MCF 10A (cell line): Measurements from ENCODE around the gene SLC16A1. TPM values are rescaled to one million over a fixed set of nuclear protein-coding genes. Genes with fewer than 3 reads are reported as not detected.
"Not testable (repeated sequence)": the region's sequence is repeated elsewhere in the genome, so short reads cannot be mapped to it uniquely, and the experiment has no call there.

Source experiments
- BruUV-seq: library from RNA; stranded (reverse); fragments of 400-500 nt; replicated peaks from 2 replicates; lab custom pipeline; 2021; lab: Mats Ljungman, UMichigan
- CTCF ChIA-PET: fragments of 300-600 bp; sonication (Branson Sonifier 250); formaldehyde crosslinking; extraction: SDS; loops from one replicate; lab custom pipeline; 2021; ENCODE audit warnings: antibody characterized with exemption, inconsistent platforms; lab: Yijun Ruan, JAX
- POLR2A ChIA-PET: fragments of 300-600, 350-650 bp; sonication (Branson Sonifier 250); formaldehyde crosslinking; extraction: SDS; loops from one replicate; lab custom pipeline; 2020; ENCODE audit warnings: antibody characterized with exemption, inconsistent platforms; lab: Yijun Ruan, JAX
- DNase-seq: peaks from one replicate; pipeline ENCODE4 v3.0.0-alpha.2; 2018; ENCODE audit not compliant: unreplicated experiment
- H3K27ac Mint-ChIP-seq: one replicate; pipeline ENCODE4 v1.8.0; 2022; ENCODE audit warnings: mild to moderate bottlenecking, low read depth, mixed read lengths; ENCODE audit not compliant: unreplicated experiment
- H3K27me3 Mint-ChIP-seq: one replicate; pipeline ENCODE4 v1.8.0; 2022; ENCODE audit warnings: mixed read lengths; ENCODE audit not compliant: insufficient read depth, unreplicated experiment
- H3K36me3 Mint-ChIP-seq: one replicate; pipeline ENCODE4 v1.8.0; 2022; ENCODE audit warnings: mild to moderate bottlenecking, moderate library complexity, mixed read lengths; ENCODE audit not compliant: insufficient read depth, unreplicated experiment
- H3K4me1 Mint-ChIP-seq: one replicate; pipeline ENCODE4 v1.8.0; 2022; ENCODE audit warnings: mixed read lengths; ENCODE audit not compliant: insufficient read depth, unreplicated experiment
- H3K4me3 Mint-ChIP-seq: one replicate; pipeline ENCODE4 v1.8.0; 2022; ENCODE audit warnings: mild to moderate bottlenecking, moderate library complexity, mixed read lengths; ENCODE audit not compliant: unreplicated experiment
- H3K9me3 Mint-ChIP-seq: one replicate; pipeline ENCODE4 v1.8.0; 2022; ENCODE audit warnings: mixed read lengths; ENCODE audit not compliant: unreplicated experiment
- intact Hi-C: fragments of 100-400 bp; cut with micrococcal nuclease; formaldehyde crosslinking; loops from 2 replicates; pipeline ENCODE4 v1.14.1; 2022
- total RNA-seq: library from RNA; stranded (reverse); gene quantifications from 2 replicates; pipeline ENCODE4 v1.2.3, GENCODE V29; 2022
- TF ChIP-seq, protein P1 (sequence below): fragments of 200-600 bp; IDR thresholded peaks from one replicate; pipeline ENCODE4 v1.8.0; 2022; ENCODE audit warnings: antibody characterized with exemption, mild to moderate bottlenecking; ENCODE audit not compliant: unreplicated experiment

SLC16A1 gene
- total RNA-seq, 1 experiment from 2014 or later = 142 TPM

- Mint-ChIP-seq H3K4me1 (peaks cover 6% of the 10 kb centered on the region), H3K27me3 (no peaks in the 10 kb centered on the region), H3K4me3 (no peak overlapping the region), H3K36me3 (peaks cover 14% of the 10 kb centered on the region), H3K27ac (no peak overlapping the region), H3K9me3 (no peaks in the 10 kb centered on the region)
- POLR2A ChIA-PET = interaction anchor here (1.2 kb wide), 1 partner anchor 270 kb away, joined by 3 read pairs; the partner anchor contains the start of gene PPM1J
- intact Hi-C loops = no loop called here
- TF ChIP-seq, protein P1, sequence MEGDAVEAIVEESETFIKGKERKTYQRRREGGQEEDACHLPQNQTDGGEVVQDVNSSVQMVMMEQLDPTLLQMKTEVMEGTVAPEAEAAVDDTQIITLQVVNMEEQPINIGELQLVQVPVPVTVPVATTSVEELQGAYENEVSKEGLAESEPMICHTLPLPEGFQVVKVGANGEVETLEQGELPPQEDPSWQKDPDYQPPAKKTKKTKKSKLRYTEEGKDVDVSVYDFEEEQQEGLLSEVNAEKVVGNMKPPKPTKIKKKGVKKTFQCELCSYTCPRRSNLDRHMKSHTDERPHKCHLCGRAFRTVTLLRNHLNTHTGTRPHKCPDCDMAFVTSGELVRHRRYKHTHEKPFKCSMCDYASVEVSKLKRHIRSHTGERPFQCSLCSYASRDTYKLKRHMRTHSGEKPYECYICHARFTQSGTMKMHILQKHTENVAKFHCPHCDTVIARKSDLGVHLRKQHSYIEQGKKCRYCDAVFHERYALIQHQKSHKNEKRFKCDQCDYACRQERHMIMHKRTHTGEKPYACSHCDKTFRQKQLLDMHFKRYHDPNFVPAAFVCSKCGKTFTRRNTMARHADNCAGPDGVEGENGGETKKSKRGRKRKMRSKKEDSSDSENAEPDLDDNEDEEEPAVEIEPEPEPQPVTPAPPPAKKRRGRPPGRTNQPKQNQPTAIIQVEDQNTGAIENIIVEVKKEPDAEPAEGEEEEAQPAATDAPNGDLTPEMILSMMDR = no peak
- CTCF ChIA-PET = no interaction called here
- no TSS peak for BruUV-seq
- DNase-seq = no peak
These were observed 29.1 kb upstream of the SLC16A1 start for GRCh38 chr1:112985123-112985522.

DNA sequence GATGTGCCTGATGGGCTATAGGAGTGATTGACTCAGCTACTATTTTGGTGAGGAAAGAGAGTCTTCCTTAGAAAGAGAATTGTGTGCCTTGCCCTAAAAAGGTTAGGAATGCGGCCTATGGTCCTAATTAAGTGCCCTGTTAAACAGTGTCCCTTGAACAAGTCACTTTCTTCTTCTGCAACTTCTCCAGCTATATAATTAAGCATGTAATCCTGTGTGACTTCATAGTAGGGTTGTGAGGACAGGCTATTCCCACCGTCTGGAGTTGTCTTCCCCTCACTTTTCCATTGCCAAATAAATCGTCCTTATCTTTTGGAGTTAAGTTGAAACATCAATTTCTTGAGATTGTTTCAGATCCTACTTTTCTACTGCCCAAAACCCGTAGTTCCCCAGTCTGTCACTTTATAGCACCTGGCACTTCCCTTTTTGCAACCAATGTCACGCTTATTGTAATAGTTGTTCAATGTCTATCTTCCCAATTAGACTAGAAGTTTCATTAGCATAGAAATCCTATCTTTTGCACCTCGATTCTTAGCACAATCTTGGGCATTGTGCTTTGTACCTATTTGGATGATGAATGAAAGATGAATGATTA, 27.6 kb upstream of the SLC16A1 start:
- POLR2A ChIA-PET = interaction anchor here (0.8 kb wide), 1 partner anchor 26 kb away, joined by 3 read pairs; no protein-coding TSS in a partner anchor
- H3K4me1 Mint-ChIP-seq = peaks cover 6% of the 10 kb centered on the region
- BruUV-seq = no TSS peak
- no peak overlapping the region for H3K27ac Mint-ChIP-seq
- H3K36me3 Mint-ChIP-seq = peaks cover 14% of the 10 kb centered on the region
- CTCF ChIA-PET = no interaction called here
- H3K27me3 Mint-ChIP-seq = no peaks in the 10 kb centered on the region
- DNase-seq = no peak
- H3K9me3 Mint-ChIP-seq = no peaks in the 10 kb centered on the region
- intact Hi-C loops = no loop called here
- TF ChIP-seq, protein P1 = no peak
- no peak overlapping the region for H3K4me3 Mint-ChIP-seq

DNA sequence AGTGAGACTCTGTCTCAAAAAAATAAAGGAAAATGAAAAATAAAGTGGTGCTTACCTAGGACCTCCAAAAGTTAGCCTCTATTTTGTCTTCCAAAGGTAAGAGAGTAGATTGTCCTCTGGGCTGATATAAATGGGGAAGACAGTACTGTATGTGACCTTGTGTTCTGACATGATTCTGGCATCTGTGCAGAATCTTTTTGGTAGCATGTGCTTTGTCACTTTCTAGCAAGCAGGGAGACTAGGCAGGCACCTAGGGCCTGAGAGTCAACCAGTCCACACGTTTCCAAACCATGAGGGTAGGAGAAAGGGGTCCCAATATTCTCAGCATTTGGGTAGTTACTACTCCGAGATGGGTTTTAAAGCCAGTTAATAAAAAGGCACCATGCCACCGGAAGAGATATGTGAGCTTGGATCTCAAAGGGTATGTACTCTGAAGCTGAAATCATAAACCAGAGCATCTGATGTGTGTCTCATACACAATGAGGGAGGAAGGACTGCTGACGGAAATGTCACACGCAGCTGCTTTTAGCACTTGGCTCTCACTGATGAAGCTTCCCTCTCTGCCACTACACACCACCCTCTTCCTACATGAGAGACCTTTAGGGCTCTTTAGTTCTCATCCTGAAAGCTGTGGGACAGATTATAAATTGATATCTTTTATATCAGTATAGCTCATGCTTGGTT, 27.0 kb upstream of the SLC16A1 start:
- TF ChIP-seq, protein P1 = no peak
- Mint-ChIP-seq H3K36me3 (peaks cover 17% of the 10 kb centered on the region), H3K27me3 (no peaks in the 10 kb centered on the region), H3K9me3 (no peaks in the 10 kb centered on the region), H3K27ac (no peak overlapping the region), H3K4me3 (no peak overlapping the region), H3K4me1 (no peaks in the 10 kb centered on the region)
- ChIA-PET CTCF (no interaction called here), POLR2A (interaction anchor here (0.8 kb wide), 1 partner anchor 25 kb away, joined by 3 read pairs; no protein-coding TSS in a partner anchor)
- DNase-seq = no peak
- BruUV-seq = no TSS peak
- intact Hi-C loops = no loop called here

- intact Hi-C loops = no loop called here
- no TSS peak for BruUV-seq
- Mint-ChIP-seq H3K4me1 (no peaks in the 10 kb centered on the region), H3K27ac (no peak overlapping the region), H3K9me3 (no peaks in the 10 kb centered on the region), H3K4me3 (no peak overlapping the region), H3K36me3 (peaks cover 21% of the 10 kb centered on the region), H3K27me3 (no peaks in the 10 kb centered on the region)
- TF ChIP-seq, protein P1 = no peak
- ChIA-PET POLR2A (no interaction called here), CTCF (no interaction called here)
- DNase-seq = no peak
These were observed 26.3 kb upstream of the SLC16A1 start for GRCh38 chr1:112982328-112982727.

DNA sequence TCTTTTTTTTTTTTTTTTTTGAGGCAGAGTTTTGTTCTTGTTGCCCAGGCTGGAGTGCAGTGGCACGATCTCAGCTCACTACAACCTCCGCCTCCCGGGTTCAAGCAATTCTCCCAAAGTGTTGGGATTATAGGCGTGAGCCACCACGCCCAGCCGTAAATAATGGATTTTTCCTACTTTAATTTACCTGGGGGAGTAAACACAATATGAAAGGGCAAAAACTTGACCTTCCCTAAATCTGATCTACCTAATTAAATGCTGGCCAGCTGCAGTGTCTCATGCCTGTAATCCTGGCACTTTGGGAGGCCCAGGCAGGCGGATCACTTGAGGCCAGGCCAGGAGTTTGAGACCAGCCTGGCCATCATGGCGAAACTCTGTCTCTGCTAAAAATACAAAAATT, 25.8 kb upstream of the SLC16A1 start:
- BruUV-seq, H3K4me3 Mint-ChIP-seq, H3K27me3 Mint-ChIP-seq, DNase-seq, H3K4me1 Mint-ChIP-seq, H3K27ac Mint-ChIP-seq, CTCF ChIA-PET, H3K9me3 Mint-ChIP-seq, POLR2A ChIA-PET, intact Hi-C loops: not testable (repeated sequence)
- H3K36me3 Mint-ChIP-seq = peaks cover 16% of the 10 kb centered on the region
